ENCODE data around the gene FLVCR2.

GRCh38 chr14:75640876-75641275 lies 62.5 kb downstream of the FLVCR2 start:
- TF ChIP-seq CTCF (IDR thresholded peaks at IDR 0.05; ENCODE audit: insufficient read depth, low read depth, low read length) = no peak
- no peak for TF ChIP-seq EZH2 (IDR thresholded peaks at IDR 0.05; ENCODE audit: insufficient read depth, low read length)
